ENCODE measurements around the gene UGCG.
A peak's percentile ranks its signal among the peaks of the same experiment; 100 is the strongest.

Gene UGCG

GRCh38 chr9:111896942-111897600 is 457 bp downstream of the UGCG start:
- TF ChIP-seq CSDC2 (CRISPR knock-in tag; IDR thresholded peaks at IDR 0.05) (peak; percentile 82; the same call in 1 of the 2 replicates), SNAI2 (CRISPR knock-in tag; IDR thresholded peaks at IDR 0.05) (no peak), GLIS3 (CRISPR knock-in tag; IDR thresholded peaks at IDR 0.05) (no peak), BACH2 (CRISPR knock-in tag; IDR thresholded peaks at IDR 0.05; ENCODE audit: borderline replicate concordance) (no peak), ZNF70 (CRISPR knock-in tag; IDR thresholded peaks at IDR 0.05) (no peak), TSHZ2 (CRISPR knock-in tag; IDR thresholded peaks at IDR 0.05) (0 out of 2 replicates have a peak, but pooled peaks have one; percentile 84), TCF4 (CRISPR knock-in tag; IDR thresholded peaks at IDR 0.05; ENCODE audit: borderline replicate concordance) (no peak), CREB5 (CRISPR knock-in tag; IDR thresholded peaks at IDR 0.05; ENCODE audit: low read depth) (no peak)
- TF ChIP-seq, protein P1, sequence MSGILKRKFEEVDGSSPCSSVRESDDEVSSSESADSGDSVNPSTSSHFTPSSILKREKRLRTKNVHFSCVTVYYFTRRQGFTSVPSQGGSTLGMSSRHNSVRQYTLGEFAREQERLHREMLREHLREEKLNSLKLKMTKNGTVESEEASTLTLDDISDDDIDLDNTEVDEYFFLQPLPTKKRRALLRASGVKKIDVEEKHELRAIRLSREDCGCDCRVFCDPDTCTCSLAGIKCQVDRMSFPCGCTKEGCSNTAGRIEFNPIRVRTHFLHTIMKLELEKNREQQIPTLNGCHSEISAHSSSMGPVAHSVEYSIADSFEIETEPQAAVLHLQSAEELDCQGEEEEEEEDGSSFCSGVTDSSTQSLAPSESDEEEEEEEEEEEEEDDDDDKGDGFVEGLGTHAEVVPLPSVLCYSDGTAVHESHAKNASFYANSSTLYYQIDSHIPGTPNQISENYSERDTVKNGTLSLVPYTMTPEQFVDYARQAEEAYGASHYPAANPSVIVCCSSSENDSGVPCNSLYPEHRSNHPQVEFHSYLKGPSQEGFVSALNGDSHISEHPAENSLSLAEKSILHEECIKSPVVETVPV (CRISPR knock-in tag; IDR thresholded peaks at IDR 0.05) = no peak
- ATAC-seq = peak; percentile 33

- no peak for TF ChIP-seq RARB (CRISPR knock-in tag; IDR thresholded peaks at IDR 0.05)
- 0 out of 2 replicates have a peak, but pooled peaks have one; percentile 10 for TF ChIP-seq ZNF8 (CRISPR knock-in tag; IDR thresholded peaks at IDR 0.05)
- peak; percentile 26; the same call in 2 of the 3 replicates for ATAC-seq
These were observed 1.1 kb downstream of the UGCG start for GRCh38 chr9:111897601-111898137.

GRCh38 chr9:111898331-111899096 is 1.9 kb downstream of the UGCG start:
- no peak for ATAC-seq
- no peak for TF ChIP-seq ZC3H10 (CRISPR knock-in tag; IDR thresholded peaks at IDR 0.05)
- TF ChIP-seq ISL1 (CRISPR knock-in tag; IDR thresholded peaks at IDR 0.05) = no peak
- TF ChIP-seq ZFP30 (CRISPR knock-in tag; IDR thresholded peaks at IDR 0.05) = no peak
- no peak for TF ChIP-seq PPARA (CRISPR knock-in tag; IDR thresholded peaks at IDR 0.05; ENCODE audit: borderline replicate concordance)
- TF ChIP-seq BACH2 (CRISPR knock-in tag; IDR thresholded peaks at IDR 0.05; ENCODE audit: borderline replicate concordance) = no peak
- TF ChIP-seq GLIS3 (CRISPR knock-in tag; IDR thresholded peaks at IDR 0.05) = no peak
- TF ChIP-seq ZNF565 (CRISPR knock-in tag; conservative IDR thresholded peaks at IDR 0.05; ENCODE audit: low read depth) = no peak
- TF ChIP-seq TCF4 (CRISPR knock-in tag; IDR thresholded peaks at IDR 0.05; ENCODE audit: borderline replicate concordance) = no peak
- TF ChIP-seq PATZ1 (CRISPR knock-in tag; IDR thresholded peaks at IDR 0.05; ENCODE audit: borderline replicate concordance) = no peak
- TF ChIP-seq TSHZ2 (CRISPR knock-in tag; IDR thresholded peaks at IDR 0.05) = no peak
- TF ChIP-seq ZNF8 (CRISPR knock-in tag; IDR thresholded peaks at IDR 0.05) = no peak
- no peak for TF ChIP-seq RARB (CRISPR knock-in tag; IDR thresholded peaks at IDR 0.05)
- TF ChIP-seq CSDC2 (CRISPR knock-in tag; IDR thresholded peaks at IDR 0.05) = no peak
- TF ChIP-seq ARNTL (CRISPR knock-in tag; IDR thresholded peaks at IDR 0.05; ENCODE audit: borderline replicate concordance, low read depth) = no peak
- no peak for TF ChIP-seq OSR1 (CRISPR knock-in tag; IDR thresholded peaks at IDR 0.05)
- TF ChIP-seq, protein P1 (CRISPR knock-in tag; IDR thresholded peaks at IDR 0.05) = no peak
- no peak for TF ChIP-seq ESRRG (CRISPR knock-in tag; IDR thresholded peaks at IDR 0.05)
